Frontal cortex (tissue), 4 donors: ENCODE results near the gene USF2. TPM values are rescaled to one million over a fixed set of nuclear protein-coding genes. Genes with fewer than 3 reads are reported as not detected.
"Not testable (repeated sequence)": the region's sequence is repeated elsewhere in the genome, so short reads cannot be mapped to it uniquely, and the experiment has no call there.

Experiments
- DNase-seq, 2 donors: peaks; one replicate each; pipeline ENCODE4 v3.0.0; 2012; ENCODE audit warnings: low spot score in 2 of 2
- FAIRE-seq: peaks from 2 replicates; lab custom pipeline; 2012; peaks lifted over from hg19 to GRCh38; lab: Jason Lieb, UNC
- total RNA-seq: library from RNA; depleted of rRNA; stranded (reverse); fragments of >200 nt; gene quantifications from one replicate; pipeline ENCODE4 v1.2.3, GENCODE V29; 2014
- donor health status: control.
- donor health status: control.
- donor health status: control.

Gene USF2
- total RNA-seq, 1 donor from 2014 or later = 38.7 TPM

GRCh38 chr19:35239597-35239996 lies 29.2 kb upstream of the USF2 start:
- FAIRE-seq = not testable (repeated sequence)

GRCh38 chr19:35240327-35240726 lies 28.4 kb upstream of the USF2 start:
- FAIRE-seq (no peak), DNase-seq (no peak)

More at GRCh38 chr19:35239597-35239996, 29.2 kb upstream of the USF2 start:
- DNase-seq = not testable (repeated sequence)

- FAIRE-seq = no peak
- no peak for DNase-seq
These were observed 27.3 kb upstream of the USF2 start for GRCh38 chr19:35241417-35241816.

- DNase-seq = no peak
- FAIRE-seq = no peak
These were observed 22.2 kb upstream of the USF2 start for GRCh38 chr19:35246466-35247092.

DNA sequence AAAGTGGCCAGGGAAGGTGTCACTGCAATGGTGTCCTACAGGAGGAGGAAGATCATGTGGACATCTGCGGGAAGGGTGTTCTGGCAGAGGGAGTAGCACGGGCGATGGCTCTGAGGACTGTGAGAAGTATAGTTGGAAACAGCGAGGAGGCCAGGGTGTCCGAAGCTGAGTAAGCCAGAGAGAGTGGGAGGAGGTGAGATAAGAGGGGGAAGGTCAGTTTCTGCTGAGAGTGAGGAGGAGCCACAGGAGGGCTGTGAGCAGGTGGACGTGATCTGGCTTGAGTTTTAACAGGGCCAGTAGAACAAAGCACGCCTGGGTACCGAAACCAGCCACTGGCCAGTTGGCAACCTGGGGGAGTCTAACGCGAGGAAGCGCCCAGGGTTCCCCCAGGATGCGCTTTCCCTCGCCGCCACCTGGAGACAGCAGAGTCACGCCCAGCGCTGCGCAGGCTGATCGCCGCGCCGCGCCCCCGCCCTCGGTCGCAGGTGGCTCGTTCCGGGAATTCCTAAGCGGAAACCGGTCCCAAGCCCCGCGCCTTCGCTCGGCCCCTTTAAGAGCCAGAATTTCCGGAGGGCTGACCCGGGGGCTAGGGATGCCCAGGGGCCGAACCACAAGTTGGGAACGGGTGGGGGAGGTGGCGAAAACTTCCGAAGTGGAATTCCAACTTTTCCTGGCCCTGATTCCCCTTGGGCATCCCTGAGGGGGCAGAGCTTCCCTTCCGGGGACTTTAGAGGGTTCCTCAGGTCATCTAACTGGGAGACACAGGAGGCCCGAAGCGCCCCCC lies 21.0 kb upstream of the USF2 start:
- DNase-seq (peak in 1 of 2 donors; percentile 55), FAIRE-seq (no peak)

GRCh38 chr19:35248310-35249145 lies 20.2 kb upstream of the USF2 start, which contains the start of gene LSR:
Gene LSR (plus strand): TSS chr19:35249002. CDS start chr19:35249023, 21 bp downstream.
- no peak for DNase-seq

DNA sequence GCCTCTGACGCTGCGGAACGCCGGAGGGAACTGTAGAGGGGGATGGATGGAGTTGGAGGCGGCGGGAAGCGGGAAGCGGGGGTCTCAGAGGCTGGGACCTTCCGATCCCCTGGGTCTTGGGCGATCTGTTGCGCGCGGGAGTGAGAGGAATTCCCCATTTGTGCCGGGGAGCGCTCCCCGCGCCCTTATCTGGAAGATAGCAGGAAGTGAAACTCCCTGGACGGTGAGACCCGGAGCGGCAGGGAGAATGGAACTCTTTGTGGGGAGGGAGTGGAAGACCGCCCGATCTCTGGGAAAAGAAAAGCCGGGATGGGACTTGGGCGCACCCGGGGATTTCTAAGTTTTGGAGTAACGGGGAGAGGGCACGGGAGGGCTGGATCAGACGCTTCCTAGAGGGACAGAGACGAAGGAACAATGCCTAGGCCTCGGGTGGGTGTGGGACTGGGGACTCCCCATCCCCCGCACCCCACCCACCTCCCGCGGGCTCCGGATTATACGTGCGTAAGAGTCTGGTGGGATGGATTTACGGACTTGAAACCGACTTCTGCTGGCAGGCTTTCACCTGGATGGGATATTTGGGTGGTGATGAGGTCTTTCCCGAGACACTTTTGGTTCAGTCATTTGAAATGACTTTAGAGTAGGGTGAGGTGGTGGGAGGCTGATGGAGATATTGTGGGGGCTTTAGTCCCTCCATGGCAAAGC lies 19.5 kb upstream of the USF2 start:
- FAIRE-seq (no peak), DNase-seq (no peak)

More at GRCh38 chr19:35248310-35249145, 20.2 kb upstream of the USF2 start, which contains the start of gene LSR:
- no peak for FAIRE-seq

DNA sequence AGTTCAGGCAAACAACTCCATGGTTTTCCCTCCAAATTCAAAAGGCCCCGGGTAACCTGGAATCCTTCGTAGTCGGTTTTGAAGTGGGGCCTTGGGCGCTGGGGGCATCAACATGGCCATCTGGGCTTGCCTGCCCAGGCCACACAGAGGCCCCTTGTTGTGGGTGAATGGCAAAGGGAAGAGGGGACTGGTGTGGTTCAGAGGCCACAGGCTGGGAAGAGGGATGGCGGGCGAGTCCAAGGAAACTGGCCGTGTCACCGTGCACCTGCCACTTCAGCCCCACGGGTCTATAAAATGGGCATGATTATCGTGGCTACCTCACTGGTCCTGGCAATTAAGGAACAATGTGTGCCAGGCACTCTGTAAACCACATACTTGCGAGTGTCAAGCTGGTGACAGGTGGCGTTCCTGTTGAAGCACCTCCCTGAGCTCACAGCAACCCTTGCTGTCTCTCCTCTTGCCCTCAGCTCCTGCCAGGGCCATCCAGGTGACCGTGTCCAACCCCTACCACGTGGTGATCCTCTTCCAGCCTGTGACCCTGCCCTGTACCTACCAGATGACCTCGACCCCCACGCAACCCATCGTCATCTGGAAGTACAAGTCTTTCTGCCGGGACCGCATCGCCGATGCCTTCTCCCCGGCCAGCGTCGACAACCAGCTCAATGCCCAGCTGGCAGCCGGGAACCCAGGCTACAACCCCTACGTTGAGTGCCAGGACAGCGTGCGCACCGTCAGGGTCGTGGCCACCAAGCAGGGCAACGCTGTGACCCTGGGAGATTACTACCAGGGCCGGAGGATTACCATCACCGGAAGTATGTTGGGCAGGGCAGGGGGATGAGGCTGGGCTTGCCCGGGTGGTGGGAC lies 18.7 kb upstream of the USF2 start:
- DNase-seq = no peak
- no peak for FAIRE-seq

- FAIRE-seq = no peak
- no peak for DNase-seq
These were observed 17.3 kb upstream of the USF2 start for GRCh38 chr19:35251456-35251855.

DNA sequence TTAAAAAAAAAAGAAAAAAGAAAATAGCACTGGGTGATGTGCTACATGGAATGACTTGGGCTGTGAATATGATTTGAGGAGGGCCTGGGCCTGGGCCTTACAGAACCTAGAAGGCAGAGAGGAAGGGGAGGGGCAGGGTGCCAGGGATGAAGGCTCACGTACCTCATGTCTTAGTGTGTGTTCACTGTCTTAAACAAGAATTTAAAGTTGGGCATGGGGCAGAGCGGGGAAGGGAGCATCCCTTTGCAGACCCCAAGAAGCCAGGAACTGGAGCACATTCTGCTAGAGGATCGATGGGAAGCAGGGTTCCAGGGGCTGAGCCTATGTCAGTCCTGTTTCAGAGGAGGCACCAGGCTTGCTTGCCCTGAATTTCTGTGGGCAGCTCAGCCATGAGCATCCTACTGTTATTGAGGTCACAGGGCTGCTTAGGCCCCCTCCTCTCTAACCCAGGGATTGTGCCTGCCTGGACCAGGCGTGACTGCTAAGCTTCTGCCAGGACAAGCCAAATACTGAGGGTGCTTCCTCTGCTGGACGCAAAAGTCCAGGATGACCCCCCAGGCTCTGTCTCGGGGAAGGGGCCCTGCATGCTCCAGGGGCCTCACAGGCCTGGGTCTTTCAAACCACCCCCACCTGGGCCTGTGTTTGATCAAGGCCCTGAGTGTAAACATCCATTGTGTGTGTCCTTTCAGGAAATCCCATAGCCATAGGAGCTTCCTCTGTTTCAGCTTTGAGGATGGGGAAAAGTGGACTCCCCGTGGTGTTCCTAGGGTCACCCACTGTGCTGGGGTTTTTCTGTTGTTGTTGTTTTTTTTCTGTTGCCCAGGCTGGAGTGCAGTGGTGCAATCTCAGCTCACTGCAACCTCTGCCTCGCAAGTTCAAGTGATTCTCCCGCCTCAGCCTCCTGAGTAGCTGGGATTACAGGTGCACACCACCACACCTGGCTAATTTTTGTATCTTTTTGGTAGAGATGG lies 15.2 kb upstream of the USF2 start:
- FAIRE-seq (no peak), DNase-seq (no peak)

- DNase-seq = no peak
- no peak for FAIRE-seq
These were observed 14.1 kb upstream of the USF2 start for GRCh38 chr19:35254341-35255297.

DNA sequence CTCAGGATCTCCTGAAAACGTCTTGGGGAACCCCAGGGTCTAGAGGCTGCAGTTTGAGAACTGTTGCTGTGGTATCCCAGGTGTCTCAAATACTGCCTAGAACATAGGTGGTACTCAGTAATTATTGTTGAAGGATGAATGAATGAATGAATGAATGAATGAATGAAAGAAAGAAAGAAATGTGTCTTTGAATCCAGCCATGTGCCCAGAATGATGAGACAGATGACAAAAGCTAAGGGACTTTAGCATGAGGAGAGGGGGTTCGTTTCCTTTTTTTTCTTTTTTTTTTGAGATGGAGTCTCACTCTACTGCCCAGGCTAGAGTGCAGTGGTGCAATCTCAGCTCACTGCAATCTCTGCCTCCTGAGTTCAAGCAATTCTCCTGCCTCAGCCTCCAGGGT lies 12.2 kb upstream of the USF2 start:
- DNase-seq (no peak), FAIRE-seq (no peak)

GRCh38 chr19:35257113-35257461 lies 11.7 kb upstream of the USF2 start:
- FAIRE-seq = no peak
- DNase-seq = no peak

DNA sequence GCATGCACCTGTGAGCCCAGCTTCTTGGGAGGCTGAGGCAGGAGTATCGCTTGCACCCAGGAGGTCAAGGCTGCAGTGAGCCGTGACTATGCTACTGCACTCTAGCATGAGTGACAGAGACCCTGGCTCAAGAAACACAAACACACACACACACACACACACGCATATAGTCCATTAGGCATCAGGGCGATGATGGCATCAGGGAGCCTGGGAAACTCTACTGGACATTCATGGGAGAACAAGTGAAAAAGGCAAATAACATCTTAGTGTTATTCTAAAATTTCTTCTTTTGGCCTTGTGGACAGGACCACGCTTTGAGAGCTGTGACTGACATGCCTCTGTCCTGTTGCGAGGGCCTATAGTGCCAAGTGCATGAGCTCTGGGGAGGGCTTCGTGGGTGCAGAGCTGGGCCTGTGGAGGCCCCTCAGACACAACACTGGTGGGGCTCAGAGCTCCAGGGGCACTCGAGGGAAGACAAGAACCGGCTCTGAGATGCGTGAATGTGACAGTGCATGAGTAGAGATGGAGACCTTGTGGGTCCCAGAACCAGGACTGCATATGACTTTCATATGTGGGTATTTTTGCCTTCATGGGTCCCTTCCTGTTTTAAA lies 8.0 kb upstream of the USF2 start:
- FAIRE-seq (no peak), DNase-seq (no peak)

GRCh38 chr19:35261356-35262100 lies 7.2 kb upstream of the USF2 start:
- DNase-seq (no peak), FAIRE-seq (no peak)
